ENCODE measurements around the gene PEX14.
"Not testable (repeated sequence)": the region's sequence is repeated elsewhere in the genome, so short reads cannot be mapped to it uniquely, and the experiment has no call there.

PEX14 gene

DNA sequence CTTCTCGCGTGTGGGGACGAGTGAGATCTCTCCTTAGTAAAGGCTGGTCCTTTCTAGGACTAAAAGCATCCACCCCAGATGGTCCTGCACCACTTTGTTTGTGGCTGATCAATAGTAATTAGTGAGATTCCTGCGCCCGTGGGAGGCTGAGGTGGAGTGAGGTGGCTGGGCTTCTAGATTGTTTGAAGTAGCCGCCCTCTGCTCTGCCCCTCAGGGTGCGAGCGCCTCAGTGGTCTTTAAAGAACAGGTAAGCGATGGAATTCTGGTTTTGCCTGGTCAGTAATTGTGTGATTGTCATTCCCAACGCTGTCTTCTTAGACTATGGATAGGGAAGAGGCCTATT is 20.7 kb downstream of the PEX14 start:
- no peak for DNase-seq (ENCODE audit: low spot score)

DNA sequence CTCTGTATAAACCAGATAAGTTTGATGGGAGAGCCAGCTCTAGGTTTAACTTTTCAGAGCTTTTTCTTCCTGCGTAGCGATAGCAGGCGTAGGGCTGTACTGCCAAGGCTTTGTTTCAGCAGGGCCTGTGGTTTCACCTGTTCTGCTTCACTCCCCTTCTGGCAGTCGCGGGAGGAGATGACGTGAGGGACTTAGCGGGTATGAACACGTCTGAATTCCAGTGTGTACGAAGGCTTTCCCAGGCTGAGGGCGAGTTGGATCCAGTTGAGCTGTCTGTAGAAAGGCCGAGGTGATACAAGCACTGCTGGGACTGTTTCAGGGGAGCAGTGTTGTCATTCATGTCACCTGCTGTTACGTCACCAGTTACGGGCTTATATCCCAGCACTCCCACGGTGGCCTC is 21.2 kb downstream of the PEX14 start:
- DNase-seq (ENCODE audit: low spot score) = no peak

GRCh38 chr1:10497109-10497508 is 22.4 kb downstream of the PEX14 start:
- no peak for DNase-seq (ENCODE audit: low spot score)

DNA sequence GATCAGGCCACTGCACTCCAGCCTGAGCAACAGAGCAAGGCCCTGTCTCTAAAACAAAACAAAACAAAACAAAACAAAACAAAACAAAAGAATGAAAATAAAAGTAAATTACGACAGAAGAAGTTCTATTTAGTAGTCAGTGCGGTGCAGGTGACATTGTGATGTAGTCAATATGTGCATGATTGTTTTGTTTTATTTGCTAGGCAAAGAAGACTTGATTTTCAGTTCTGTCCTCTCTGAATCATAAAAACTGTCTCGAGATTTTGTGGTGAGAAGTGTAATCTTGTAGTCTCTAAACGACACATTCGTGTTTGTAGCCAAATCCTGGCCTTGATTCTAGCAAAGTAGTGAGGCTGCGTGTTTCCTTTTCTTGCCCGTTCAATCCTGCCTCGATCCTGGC is 23.5 kb downstream of the PEX14 start:
- no peak for DNase-seq (ENCODE audit: low spot score)

GRCh38 chr1:10502206-10502605 is 27.5 kb downstream of the PEX14 start:
- no peak for DNase-seq (ENCODE audit: low spot score)

- no peak for DNase-seq (ENCODE audit: low spot score)
Measured at GRCh38 chr1:10504249-10504648, 29.5 kb downstream of the PEX14 start.

DNA sequence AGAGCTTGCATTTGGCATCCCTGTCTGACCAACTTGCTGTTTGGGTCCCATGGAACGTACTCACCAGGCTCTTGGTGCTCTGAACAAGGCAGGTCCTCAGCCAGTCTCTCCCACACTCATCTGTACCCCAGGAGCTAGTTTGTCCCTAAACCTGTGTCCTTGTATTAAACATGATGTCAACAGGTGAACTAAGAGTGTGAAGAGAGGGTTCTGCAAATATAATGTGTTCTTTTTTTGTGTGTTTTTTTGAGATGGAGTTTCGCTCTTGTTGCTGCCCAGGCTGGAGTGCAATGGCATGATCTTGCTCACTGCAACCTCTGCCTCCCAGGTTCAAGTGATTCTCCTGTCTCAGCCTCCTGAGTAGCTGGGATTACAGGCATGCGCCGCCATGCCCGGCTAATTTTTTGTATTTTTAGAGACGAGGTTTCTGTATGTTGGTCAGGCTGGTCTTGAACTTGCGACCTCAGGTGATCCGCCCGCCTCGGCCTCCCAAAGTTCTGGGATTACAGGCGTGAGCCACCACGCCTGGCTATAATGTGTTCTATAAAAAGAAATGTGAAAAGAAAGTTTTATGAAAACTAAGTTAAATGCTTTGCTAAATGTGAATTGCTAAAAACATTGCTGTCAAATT is 31.4 kb downstream of the PEX14 start:
- DNase-seq (ENCODE audit: low spot score) = not testable (repeated sequence)

GRCh38 chr1:10506677-10507047 is 31.9 kb downstream of the PEX14 start:
- DNase-seq (ENCODE audit: low spot score) = no peak

DNA sequence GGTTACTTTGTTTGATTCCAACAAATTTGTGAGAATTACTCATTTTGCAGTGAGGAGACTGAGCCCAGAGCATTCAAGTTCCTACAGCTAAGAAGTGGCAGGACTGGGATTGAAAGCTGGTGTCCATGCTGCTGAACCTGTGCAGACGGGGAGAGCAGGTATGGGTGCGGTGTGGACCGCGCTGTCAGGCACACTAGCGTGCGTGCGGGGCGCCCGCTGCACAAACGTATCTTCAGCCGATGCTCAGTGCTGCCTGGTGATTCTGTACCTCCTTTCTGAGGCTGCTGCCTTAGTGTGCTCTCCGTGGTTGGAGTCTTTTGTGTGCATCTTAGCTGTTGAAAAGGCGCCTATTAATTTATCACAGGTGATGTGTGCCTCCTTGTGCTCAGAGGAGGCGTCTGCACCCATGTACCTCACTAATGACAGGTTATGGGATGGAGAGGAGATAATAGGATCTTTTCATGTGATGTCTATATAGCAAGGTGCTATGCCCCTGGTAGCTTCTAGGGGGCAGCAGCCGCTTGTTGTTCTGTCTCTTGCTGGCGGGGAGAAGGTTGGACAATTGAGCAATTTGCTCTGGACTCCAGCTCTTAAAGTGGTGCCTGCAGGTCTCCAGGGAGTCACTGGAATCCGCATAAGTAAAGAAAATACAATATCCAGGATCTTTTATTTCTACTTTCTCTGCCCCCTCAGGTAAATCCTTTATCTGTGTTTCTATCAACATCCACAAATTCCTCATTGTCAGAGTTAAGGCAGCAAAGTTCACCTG is 32.5 kb downstream of the PEX14 start:
- DNase-seq (ENCODE audit: low spot score) = peak; percentile 62

DNA sequence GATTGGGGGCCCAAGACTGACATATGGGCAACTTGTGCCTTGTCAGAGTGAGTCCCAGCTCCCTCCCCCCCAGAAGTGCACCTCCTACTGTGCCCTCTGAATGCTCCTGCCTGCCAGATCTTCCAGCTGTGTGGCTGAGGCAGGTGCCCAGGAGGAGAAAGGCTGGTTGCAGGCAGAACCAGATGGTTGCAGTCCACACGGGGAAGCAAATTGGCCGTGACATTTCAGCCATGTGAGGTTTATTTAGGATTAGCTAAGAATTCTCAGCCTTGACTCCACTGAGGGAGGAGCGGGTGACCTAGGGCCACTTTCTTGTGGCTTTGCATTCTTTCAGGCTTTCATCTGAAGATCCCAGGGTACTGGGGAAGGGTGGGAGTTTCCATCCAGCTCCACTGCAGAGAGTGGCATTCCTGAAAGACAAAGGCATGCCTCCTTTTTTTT is 33.8 kb downstream of the PEX14 start:
- DNase-seq (ENCODE audit: low spot score) = no peak

DNA sequence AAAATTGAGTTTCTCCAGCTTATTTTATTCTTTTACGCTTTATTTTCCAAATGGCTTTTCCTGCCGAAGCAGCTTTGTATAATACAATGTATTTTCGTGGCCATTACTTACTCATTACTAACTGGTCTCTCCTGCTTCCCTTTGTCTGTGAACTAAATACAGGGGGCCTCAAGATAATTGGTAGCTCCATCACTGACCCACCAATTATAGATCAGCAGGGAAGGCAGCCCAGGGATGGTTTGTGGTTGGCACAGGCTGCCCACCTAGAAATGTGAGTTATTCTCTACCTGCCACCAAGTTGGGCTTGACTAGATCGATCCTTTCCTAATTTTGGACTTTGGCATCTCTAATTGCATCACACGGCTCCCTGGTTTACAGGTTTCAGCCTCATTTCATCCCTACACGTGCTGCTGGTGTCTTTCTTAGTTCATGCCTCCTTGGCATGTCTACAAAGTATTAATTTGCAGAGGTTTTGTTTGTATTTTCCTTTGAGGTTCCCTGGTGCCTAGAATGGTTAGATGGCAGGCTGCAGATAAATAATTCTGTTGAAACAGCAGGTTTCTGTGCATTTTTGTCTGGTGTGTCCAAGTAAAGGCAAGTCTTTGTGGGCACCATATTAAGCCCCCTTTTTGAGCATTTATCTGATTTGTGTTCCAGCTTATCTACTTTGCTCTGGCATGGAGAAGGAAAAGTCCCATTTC is 35.2 kb downstream of the PEX14 start:
- DNase-seq (ENCODE audit: low spot score) = no peak

DNA sequence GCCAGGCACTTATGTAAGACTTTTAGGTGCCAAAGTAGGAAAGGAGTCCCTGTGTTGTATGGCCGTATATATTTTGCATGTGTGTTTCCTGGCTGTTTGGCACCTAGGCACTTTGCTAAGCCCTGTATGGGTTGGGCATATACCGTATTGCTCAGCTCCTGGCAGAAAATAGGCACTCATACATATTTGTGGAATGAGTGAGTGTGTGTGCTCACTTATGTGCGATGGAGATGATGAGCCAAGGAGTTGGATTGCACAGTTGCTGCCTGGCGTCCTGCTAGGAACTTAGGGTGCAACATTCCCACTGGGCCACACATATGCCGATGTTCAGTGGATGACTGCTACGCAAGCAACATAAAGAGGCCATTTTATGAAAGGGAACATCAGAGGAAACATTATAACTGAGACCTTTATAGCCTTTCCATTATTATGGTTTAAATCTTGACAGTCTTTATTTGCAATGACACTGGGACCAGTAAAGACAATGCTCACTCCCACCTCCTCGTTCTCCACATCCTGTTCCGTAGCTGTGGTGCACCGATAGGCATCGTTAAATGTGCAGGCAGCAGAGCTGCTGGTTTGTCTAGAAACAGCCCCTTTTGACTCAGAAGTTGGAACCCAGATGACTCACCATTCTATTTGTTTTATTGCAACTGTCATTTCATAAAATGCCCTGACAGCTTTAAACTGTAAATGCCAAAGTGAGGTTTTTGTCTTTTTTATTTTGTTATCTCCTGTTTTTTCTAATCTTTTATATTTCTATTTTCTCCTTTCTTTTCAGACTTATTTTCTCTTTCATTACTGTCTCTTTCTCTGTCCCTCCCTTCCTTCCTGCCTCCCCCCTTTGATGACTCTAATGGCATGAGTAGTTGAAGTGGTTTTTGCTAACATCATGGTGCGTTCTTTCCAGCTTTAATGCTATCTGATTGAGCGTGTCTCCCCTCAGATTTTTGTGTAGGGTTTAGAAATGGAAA is 36.1 kb downstream of the PEX14 start:
- no peak for DNase-seq (ENCODE audit: low spot score)

- no peak for DNase-seq (ENCODE audit: low spot score)
Measured at GRCh38 chr1:10511494-10511885, 36.7 kb downstream of the PEX14 start.

DNA sequence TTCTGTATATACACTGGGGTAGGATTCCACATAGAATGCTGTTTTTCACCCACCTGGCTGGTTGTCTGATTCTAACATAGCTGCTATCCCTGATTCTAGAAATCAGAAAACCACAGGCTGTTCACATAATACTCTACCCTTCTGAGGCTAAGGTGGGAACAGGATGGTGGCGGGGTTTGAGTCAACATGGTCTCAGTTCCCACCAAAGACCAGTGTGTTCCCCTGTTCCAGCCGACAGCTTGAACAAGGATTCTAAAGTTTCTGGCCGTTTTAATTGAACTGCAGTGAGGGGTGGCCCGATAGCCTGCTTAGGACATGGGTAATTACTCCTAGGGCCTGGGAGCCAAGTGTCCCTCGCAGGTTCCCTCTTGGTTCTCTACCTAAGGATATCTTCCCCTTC is 38.4 kb downstream of the PEX14 start:
- no peak for DNase-seq (ENCODE audit: low spot score)

- DNase-seq (ENCODE audit: low spot score) = peak; percentile 46
Measured at GRCh38 chr1:10514490-10515235, 39.9 kb downstream of the PEX14 start.

DNA sequence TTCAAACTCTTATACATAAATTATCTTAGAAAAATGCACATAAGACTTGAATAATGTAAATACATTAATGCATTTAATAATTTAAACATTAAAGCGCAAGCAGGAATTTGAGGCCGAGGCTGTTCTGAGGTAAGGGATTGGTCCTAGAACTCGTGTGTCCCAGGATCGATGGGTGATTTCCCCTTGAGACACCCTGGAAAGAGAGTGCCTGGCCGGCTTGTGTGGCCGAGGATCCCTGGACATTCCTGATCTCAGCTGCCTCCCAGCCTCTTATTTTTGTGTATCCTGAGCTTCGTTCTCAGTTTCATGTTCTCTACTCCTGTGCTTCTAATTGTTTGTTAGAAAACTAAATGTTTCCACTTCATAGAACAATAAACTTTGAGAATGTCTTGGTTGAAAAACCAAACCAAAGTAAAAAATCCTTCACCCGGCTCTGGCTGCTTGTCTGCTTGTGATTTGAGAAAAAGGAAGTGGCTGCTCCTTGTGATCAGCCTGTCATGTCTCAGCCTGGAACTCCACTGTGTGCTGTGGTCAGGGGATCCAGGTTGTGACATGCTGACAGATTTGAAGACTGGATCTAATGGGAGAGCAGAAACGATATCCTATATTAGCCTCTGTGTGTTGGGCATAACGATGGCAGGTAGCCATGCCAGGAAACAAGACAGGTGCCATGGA is 40.7 kb downstream of the PEX14 start:
- no peak for DNase-seq (ENCODE audit: low spot score)

DNA sequence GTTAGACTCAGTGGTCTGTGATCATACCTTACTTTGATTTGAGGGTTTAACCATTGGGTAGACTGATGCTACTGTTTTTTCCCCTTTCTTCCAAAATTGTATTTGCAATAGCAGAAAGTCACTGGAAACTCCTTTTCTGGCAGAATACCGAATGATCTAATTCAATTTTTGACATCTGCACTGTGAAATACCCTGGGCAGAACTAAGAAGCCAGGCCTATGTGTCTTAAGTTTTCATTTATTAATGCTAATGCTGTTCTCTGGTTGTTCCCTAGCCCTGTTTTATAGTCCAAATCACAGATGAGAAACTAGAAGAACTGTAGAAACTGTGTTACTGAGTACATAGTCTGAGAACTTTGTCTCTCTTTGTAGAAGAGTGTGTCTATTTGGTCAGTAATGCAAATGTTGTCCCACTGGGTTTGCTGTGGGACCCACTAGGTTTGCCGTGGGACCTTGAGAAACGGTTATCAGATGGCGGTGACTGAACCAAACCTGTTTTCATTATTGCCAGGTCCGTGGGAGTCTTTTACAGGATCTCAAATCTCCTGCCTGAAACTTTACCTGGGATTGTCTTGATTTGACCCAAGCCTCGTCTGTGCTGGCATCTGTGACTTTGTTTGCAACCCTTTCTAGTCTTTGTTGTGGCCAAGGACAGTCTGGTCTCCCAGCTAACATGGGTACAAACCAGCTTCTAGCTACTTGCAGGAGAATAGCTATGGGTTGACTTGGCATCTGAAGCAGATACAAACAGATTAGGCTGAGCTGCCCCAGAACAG is 41.4 kb downstream of the PEX14 start:
- no peak for DNase-seq (ENCODE audit: low spot score)

DNA sequence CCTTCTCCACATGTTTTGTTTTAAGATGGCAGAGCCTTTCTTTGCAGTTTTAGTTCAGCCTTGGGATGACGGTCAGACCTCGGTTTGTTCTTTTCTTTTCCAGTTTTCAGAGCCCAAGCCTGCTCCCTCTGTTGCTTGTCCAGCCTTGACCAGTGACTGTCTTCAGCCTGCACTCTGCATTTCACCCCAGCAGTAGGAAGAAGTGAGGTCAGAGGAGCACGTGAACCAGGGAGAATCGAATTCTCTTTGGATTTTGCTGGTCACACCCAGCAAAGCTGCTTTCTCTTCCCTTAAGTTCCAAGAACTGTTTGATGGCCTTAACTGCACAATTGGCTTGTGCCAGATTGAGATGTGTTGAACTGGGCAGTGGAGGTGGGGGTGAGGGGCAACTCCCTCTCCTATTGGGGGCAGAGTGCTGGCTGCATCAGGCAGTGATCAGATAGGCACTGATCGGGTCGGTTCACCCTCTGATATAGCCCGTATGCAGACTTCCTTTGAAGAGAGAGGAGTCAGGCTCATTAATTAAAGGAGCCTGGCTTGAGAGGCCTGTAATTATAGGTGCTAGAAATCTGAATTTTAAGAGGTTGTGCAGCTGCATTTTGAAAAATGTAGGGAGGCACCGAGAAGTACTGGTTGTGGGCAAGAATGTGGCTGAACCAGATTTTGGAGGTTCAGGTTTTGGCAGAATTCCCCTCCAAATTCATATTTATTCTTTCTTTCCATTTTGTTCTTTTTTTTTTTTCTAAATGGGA is 42.4 kb downstream of the PEX14 start:
- DNase-seq (ENCODE audit: low spot score) = no peak

DNA sequence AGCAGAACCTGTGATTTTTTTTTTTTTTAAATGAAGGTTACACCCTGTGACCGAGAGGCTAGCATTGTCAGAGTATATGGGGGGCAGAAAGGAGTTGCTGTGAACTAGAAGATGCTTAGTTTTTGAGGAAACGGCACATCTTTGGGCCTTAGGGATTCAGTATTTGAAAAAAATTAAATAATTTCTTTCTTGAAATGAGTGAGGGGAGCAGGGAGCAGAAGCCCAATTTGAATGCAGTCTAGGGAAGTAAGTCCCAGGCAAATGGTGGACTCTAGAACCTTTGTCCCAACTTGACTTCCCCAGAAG is 42.9 kb downstream of the PEX14 start:
- no peak for DNase-seq (ENCODE audit: low spot score)

- no peak for DNase-seq (ENCODE audit: low spot score)
Measured at GRCh38 chr1:10519016-10519417, 44.3 kb downstream of the PEX14 start.
